Measurements from ENCODE around the gene SSR3.

The SSR3 gene

DNA sequence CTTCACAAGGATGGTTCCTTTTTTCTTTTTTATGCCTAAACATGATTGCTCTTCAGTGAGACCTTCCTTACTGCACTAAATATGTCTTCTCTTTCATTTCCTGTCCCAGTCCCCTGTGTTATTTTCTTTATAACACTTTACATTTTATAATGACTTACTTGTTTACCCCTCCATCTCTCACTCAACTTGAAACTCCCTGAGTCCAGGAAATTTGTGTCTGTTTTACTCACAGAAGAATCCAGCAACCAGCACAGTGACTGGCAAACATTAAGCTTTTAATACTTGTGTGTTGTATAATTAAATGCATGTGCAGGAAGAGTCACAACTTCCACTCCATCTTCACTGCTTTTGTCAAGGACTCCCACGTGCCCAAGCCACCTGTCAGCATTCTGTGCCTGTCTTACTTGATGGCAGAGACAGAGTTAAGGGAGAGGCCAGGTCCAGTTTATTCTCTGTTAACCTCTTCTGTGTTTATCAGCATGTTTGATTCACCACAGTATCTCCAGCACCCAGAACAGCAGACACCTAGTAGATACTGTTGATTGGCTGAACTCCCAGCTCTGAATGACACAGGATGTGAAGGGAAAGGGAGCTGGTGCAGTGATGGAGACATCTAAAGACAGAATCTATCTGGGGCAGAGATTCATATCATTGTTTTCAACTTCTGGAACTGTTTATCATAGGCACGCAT, 42.8 kb downstream of the SSR3 start:
- Mint-ChIP-seq H3K27ac (no peak overlapping the region), H3K9me3 (no peaks in the 10 kb centered on the region), H3K36me3 (ENCODE audit: low read depth) (no peaks in the 10 kb centered on the region), H3K27me3 (peaks cover 5% of the 10 kb centered on the region), H3K4me3 (no peak overlapping the region), H3K4me1 (ENCODE audit: low read depth) (peaks cover 5% of the 10 kb centered on the region)
- intact Hi-C loops (cut with micrococcal nuclease) = no loop called here

GRCh38 chr3:156509189-156510174, 45.4 kb downstream of the SSR3 start:
- Mint-ChIP-seq H3K4me3 (no peak overlapping the region), H3K36me3 (ENCODE audit: low read depth) (no peaks in the 10 kb centered on the region), H3K4me1 (ENCODE audit: low read depth) (no peaks in the 10 kb centered on the region), H3K27me3 (peaks cover 15% of the 10 kb centered on the region), H3K27ac (no peak overlapping the region), H3K9me3 (no peaks in the 10 kb centered on the region)
- intact Hi-C loops (cut with micrococcal nuclease) = loop anchor here (1.0 to 10.0 kb wide), 2 partner anchors 125 to 359 kb away; no protein-coding TSS in a partner anchor

- no peaks in the 10 kb centered on the region for H3K36me3 Mint-ChIP-seq (ENCODE audit: low read depth)
- no peak overlapping the region for H3K27ac Mint-ChIP-seq
- intact Hi-C loops (cut with micrococcal nuclease) = loop anchor here (10.0 kb wide), 1 partner anchor 122 kb away; no protein-coding TSS in a partner anchor
These were observed 47.6 kb downstream of the SSR3 start for GRCh38 chr3:156507285-156507684.

DNA sequence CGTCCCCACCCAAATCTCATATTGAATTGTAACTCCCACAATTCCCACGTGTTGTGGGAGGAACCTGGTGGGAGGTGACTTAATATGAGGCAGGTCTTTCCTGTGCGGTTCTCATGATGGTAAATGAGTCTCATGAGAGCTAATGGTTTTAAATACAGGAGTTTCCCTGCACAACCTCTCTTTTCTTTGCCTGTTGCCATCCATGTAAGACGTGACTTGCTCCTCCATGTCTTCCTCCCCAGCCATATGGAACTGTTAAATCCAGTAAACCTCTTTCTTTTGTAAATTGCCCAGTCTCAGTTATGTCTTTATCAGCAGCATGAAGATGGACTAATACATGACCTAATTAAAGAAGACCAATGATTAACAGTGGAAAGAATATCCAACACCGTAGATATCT, 56.6 kb downstream of the SSR3 start:
- no peak overlapping the region for H3K4me3 Mint-ChIP-seq
- H3K4me1 Mint-ChIP-seq (ENCODE audit: low read depth) = no peaks in the 10 kb centered on the region
- peaks cover 2% of the 10 kb centered on the region for H3K27me3 Mint-ChIP-seq
- H3K27ac Mint-ChIP-seq = no peak overlapping the region
- H3K36me3 Mint-ChIP-seq (ENCODE audit: low read depth) = no peaks in the 10 kb centered on the region
- H3K9me3 Mint-ChIP-seq = peaks cover 9% of the 10 kb centered on the region
- intact Hi-C loops (cut with micrococcal nuclease) = no loop called here

More at GRCh38 chr3:156507285-156507684, 47.6 kb downstream of the SSR3 start:
- Mint-ChIP-seq H3K27me3 (peaks cover 17% of the 10 kb centered on the region), H3K4me3 (no peak overlapping the region), H3K9me3 (no peaks in the 10 kb centered on the region), H3K4me1 (ENCODE audit: low read depth) (no peaks in the 10 kb centered on the region)

DNA sequence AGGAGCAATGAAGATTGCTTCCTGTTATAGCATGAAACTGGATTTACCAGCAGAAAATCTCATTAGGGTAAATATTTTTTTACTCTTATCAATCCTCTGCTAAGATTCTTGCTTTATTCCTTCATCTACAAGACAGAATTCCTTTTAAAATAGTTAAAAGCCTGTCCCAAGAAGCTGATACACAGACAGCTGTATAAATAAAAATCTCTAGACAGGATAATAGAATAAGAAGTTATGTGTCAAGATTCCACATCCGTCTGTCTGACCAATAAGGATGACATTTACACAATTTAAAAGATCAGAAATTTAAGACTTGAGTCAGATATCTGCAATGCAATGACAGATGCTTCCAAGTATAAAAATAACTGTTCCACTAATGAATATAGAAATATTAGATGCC, 57.6 kb downstream of the SSR3 start:
- peaks cover 9% of the 10 kb centered on the region for H3K9me3 Mint-ChIP-seq
- H3K4me1 Mint-ChIP-seq (ENCODE audit: low read depth) = no peaks in the 10 kb centered on the region
- H3K27me3 Mint-ChIP-seq = peaks cover 2% of the 10 kb centered on the region
- no peak overlapping the region for H3K4me3 Mint-ChIP-seq
- intact Hi-C loops (cut with micrococcal nuclease) = no loop called here
- no peaks in the 10 kb centered on the region for H3K36me3 Mint-ChIP-seq (ENCODE audit: low read depth)
- H3K27ac Mint-ChIP-seq = no peak overlapping the region

DNA sequence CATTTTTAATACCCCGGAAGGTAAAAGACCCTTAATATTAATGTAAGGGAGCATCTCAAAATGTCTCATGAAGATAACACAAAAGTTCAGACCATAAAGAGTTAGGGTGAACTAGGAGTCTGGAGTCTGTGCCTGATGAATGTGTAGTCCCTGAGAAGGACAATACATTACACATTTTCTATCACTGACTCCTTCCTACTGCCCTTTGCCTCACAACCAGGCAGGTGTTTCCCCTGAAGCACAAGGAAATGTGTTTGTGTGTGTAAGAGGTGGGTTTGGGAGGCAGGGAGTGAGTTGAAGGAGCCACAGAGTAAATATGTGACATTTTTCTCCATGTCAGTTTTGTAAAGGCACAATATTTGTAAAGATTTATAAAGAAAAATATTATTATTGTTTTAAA, 59.1 kb downstream of the SSR3 start:
- no peak overlapping the region for H3K4me3 Mint-ChIP-seq
- intact Hi-C loops (cut with micrococcal nuclease) = no loop called here
- H3K36me3 Mint-ChIP-seq (ENCODE audit: low read depth) = no peaks in the 10 kb centered on the region
- H3K27ac Mint-ChIP-seq = no peak overlapping the region
- H3K4me1 Mint-ChIP-seq (ENCODE audit: low read depth) = no peaks in the 10 kb centered on the region
- H3K9me3 Mint-ChIP-seq = peaks cover 9% of the 10 kb centered on the region
- peaks cover 2% of the 10 kb centered on the region for H3K27me3 Mint-ChIP-seq

GRCh38 chr3:156493887-156494286, 61.0 kb downstream of the SSR3 start:
- H3K9me3 Mint-ChIP-seq = peaks cover 9% of the 10 kb centered on the region
- no peak overlapping the region for H3K4me3 Mint-ChIP-seq
- no peaks in the 10 kb centered on the region for H3K36me3 Mint-ChIP-seq (ENCODE audit: low read depth)
- H3K27me3 Mint-ChIP-seq = peaks cover 2% of the 10 kb centered on the region
- intact Hi-C loops (cut with micrococcal nuclease) = no loop called here
- H3K27ac Mint-ChIP-seq = no peak overlapping the region
- no peaks in the 10 kb centered on the region for H3K4me1 Mint-ChIP-seq (ENCODE audit: low read depth)

DNA sequence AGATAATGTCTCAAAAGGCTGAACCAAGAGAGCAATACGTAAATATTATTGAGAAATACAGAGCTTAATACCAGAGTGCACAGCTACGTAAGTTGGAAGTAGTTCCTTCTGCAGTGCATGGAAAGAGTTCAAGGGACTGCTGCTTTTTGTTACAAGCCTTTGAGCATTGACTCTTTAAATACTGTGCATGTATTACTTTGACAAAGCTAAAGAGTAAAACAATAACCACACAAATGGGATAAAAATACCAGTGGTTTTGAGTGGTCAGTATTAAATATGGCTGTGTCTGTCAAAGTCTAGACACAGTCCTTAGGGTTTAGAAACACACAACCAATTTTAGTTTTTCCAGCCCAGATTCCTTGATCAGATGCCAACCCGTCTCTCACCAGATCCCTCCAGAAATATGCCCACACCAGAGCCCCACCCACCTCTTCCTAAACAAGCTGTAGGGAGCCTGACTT, 62.1 kb downstream of the SSR3 start:
- peaks cover 2% of the 10 kb centered on the region for H3K27me3 Mint-ChIP-seq
- no peaks in the 10 kb centered on the region for H3K9me3 Mint-ChIP-seq
- no peak overlapping the region for H3K27ac Mint-ChIP-seq
- H3K4me3 Mint-ChIP-seq = no peak overlapping the region
- intact Hi-C loops (cut with micrococcal nuclease) = no loop called here
- no peaks in the 10 kb centered on the region for H3K36me3 Mint-ChIP-seq (ENCODE audit: low read depth)
- H3K4me1 Mint-ChIP-seq (ENCODE audit: low read depth) = no peaks in the 10 kb centered on the region

DNA sequence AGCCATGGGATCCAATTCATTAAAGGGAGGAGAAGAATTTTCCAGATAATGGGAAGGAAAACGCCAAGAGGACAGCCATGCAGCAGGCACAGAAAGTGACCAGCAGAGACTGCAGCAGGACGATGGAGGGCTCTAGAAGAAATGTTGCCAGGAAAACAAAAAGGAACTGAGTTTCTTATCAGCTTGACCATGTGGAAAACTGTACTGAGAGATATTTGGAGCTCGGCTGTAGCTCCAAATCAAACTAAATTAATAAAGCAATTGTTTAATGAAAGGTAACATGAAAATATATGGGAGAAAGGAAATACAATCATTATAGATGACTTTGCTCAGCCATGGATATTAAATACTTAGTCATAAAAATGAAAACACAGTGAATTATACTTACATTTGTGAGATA, 63.7 kb downstream of the SSR3 start:
- Mint-ChIP-seq H3K36me3 (ENCODE audit: low read depth) (no peaks in the 10 kb centered on the region), H3K27ac (no peak overlapping the region), H3K9me3 (no peaks in the 10 kb centered on the region), H3K4me1 (ENCODE audit: low read depth) (no peaks in the 10 kb centered on the region), H3K4me3 (no peak overlapping the region), H3K27me3 (no peaks in the 10 kb centered on the region)
- intact Hi-C loops (cut with micrococcal nuclease) = no loop called here

Data from dendritic cell treated with granulocyte-macrophage colony-stimulating factor and Interleukin-4, amounts not matched to agents 40 ng/mL and 50 ng/mL, for 4 days (primary cell).